ENCODE results near the gene CACNA2D3.

The CACNA2D3 gene

DNA sequence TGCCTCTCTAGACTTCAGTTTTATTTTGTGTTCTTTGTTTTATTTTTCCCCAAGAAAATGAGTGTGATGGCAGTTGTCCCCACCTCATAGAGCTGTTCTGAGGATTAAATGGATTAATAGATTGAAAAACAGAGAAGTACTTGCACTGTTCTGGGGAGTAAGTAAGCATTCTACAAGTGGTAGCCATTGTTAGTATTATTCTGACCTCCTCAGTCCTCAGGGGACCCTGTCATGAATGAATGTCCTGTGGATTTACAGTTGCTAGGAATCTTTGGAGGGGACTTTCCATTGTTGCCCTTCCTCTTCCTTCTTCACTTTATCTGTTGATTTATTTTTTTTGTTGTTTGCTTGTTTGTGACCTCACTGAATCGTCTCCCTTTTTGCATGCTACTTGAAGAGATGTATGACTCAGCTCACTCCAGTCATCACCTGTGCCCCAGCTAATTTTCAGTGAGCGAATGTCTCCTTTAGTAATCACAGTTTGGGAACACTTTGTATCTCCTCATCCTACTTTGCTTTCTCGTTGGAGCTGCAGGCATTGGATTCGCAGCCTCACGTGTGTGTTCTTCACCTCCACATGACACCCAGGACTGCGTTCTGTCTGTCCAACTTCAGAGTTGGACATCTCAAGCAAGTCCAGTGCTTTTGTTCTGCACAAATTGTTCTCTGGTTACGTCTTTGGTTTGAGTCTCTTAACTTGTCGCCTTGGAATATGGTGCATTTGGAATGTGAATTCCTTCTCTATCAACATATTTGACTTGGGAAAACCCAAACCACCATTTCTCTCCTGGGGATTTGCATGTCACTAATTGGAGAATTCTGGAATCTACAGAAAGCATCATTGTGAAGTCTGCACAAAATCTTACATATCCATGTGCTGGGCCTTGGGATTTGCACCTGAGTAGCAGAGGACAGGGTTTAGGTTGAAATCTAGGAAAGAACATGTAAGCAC lies 751.0 kb downstream of the CACNA2D3 start:
- TF ChIP-seq, protein P1, sequence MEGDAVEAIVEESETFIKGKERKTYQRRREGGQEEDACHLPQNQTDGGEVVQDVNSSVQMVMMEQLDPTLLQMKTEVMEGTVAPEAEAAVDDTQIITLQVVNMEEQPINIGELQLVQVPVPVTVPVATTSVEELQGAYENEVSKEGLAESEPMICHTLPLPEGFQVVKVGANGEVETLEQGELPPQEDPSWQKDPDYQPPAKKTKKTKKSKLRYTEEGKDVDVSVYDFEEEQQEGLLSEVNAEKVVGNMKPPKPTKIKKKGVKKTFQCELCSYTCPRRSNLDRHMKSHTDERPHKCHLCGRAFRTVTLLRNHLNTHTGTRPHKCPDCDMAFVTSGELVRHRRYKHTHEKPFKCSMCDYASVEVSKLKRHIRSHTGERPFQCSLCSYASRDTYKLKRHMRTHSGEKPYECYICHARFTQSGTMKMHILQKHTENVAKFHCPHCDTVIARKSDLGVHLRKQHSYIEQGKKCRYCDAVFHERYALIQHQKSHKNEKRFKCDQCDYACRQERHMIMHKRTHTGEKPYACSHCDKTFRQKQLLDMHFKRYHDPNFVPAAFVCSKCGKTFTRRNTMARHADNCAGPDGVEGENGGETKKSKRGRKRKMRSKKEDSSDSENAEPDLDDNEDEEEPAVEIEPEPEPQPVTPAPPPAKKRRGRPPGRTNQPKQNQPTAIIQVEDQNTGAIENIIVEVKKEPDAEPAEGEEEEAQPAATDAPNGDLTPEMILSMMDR (IDR thresholded peaks at IDR 0.05; ENCODE audit: control insufficient read depth, insufficient read depth, low read depth, low read length, missing control alignments) = no peak
- H3K4me3 ChIP-seq (ENCODE audit: control insufficient read depth, low read depth, low read length) = no peak overlapping the region
- no peak for DNase-seq (ENCODE audit: low read depth)

DNA sequence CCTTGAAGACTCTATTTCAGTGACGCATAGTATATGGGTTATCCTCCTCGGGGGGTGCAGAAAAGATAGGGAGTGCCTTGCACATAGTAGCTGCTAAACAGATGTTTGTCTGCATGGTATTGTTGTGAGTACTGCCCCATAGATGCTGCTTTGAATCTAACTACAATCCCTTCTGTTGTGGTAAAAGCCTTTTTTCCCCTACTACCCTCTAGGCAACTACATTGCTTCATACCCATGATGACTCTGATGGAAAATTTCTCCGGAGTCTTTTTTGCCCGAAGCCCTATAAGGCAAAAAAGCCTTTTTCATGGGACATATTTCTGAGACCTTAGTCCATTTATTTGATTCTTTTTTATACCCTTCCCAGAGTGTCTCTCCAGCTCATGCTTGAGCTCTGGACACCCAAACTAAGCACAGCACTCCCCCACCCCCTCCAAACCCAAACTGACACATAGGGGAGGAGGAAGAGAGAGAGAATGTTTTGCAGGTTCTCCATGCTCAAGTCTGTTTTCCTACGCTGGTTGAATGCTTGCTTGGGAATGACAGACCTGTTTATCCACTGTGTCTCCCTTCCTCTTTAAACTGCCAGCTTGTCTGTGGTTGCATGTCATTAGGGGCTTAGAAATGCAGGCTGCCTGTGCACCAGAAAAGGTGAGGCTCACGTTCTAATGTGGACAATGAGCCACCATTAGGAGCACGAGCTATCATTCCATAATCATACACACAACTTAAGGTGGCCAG lies 752.6 kb downstream of the CACNA2D3 start:
- TF ChIP-seq, protein P1 (IDR thresholded peaks at IDR 0.05; ENCODE audit: control insufficient read depth, insufficient read depth, low read depth, low read length, missing control alignments) = no peak
- no peak for DNase-seq (ENCODE audit: low read depth)

DNA sequence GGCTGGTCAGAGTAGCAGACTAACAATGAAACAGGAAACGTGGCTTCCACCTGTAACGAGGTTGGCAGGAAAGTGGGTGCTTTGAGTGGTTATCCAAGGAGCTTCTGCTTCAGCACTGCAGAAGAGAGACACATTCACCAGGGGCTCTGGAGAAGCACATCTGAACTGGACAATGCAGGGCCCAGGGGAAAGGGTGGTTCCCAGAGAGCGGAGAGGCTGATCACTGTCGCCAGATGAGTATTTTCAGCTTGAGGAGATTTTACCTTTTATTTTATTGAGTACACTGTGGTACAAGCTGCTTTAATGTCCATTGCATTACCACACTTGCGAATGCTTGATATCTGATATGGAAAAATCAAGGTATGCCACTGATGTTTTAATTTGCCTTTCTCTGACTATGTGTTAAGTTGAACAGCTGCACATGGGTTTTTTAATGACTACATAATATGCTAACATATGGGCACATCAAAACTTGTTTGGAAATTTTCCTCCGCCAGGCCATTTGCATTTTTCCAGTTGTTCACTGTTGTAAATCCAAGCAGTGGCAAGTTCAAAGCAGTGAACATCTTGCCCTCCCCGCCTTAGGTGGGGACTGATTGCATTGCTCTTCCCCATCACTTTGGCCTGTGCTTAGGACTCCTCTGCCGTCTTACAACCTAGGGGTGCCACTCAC lies 753.4 kb downstream of the CACNA2D3 start:
- no peak overlapping the region for H3K4me3 ChIP-seq (ENCODE audit: control insufficient read depth, low read depth, low read length)
- TF ChIP-seq, protein P1 (IDR thresholded peaks at IDR 0.05; ENCODE audit: control insufficient read depth, insufficient read depth, low read depth, low read length, missing control alignments) = no peak

More for the DNA sequence above, 752.6 kb downstream of the CACNA2D3 start:
- no peak overlapping the region for H3K4me3 ChIP-seq (ENCODE audit: control insufficient read depth, low read depth, low read length)

DNA sequence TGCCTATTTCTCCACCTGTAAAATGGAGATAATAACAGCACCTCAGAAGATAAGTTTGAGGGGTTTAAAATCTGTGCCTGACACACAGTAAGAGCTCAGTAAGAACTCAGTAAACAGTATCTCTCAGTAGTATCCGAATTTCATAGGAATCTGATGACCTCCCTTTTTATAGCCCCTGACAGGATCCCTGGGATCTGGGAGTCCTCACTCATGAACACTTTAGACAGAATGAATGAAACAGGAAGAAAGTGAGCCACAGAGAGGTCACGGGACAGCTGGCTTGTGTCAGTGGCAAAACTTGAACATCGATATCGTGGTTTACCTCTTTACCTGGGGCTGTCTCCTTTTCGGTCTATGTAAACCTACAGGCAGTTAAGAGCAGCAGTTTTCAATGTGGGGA lies 754.3 kb downstream of the CACNA2D3 start:
- no peak overlapping the region for H3K4me3 ChIP-seq (ENCODE audit: control insufficient read depth, low read depth, low read length)
- TF ChIP-seq, protein P1 (IDR thresholded peaks at IDR 0.05; ENCODE audit: control insufficient read depth, insufficient read depth, low read depth, low read length, missing control alignments) = no peak
- no peak for DNase-seq (ENCODE audit: low read depth)

More for the DNA sequence above, 753.4 kb downstream of the CACNA2D3 start:
- DNase-seq (ENCODE audit: low read depth) = no peak

DNA sequence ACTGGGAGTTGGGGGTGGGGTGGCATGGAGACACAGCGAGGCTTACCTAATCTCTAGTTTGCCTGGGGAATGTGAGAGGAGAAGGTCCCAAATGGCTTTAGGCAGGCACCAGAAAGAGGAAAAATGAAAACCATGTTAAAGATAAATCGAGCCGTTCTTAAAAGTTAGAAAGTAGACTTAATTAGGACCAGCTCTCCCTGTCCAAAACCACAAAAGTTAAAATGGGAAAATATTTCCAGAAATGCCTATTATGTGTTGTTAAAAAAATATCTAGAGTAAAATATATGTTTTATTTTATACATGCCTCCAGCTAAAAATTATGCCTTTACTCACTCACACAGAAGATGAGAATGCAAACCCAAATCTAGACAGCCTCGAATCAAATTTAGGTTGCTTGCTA lies 755.4 kb downstream of the CACNA2D3 start:
- TF ChIP-seq, protein P1 (IDR thresholded peaks at IDR 0.05; ENCODE audit: control insufficient read depth, insufficient read depth, low read depth, low read length, missing control alignments) = no peak
- DNase-seq (ENCODE audit: low read depth) = no peak
- no peak overlapping the region for H3K4me3 ChIP-seq (ENCODE audit: control insufficient read depth, low read depth, low read length)

DNA sequence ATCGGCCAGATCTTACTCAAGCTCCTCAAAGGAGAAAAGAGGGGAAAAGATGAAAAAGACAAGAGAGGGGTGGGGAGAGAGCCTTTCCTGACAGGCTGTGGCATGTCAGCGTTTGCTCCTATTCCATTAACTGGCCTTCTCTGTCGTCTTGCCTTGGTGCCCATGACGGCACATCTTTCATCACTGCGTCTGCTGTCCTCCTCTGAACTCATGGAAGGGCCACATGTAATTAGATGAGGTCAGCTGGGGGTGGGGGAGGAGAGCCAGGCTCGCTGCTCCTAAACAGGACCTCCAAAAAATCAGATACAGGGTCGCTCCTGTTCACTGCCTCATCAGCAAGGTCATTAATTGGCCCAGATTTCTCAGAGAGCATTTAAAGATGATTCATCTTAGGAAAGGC lies 755.8 kb downstream of the CACNA2D3 start:
- TF ChIP-seq, protein P1 (IDR thresholded peaks at IDR 0.05; ENCODE audit: control insufficient read depth, insufficient read depth, low read depth, low read length, missing control alignments) = no peak
- no peak overlapping the region for H3K4me3 ChIP-seq (ENCODE audit: control insufficient read depth, low read depth, low read length)
- no peak for DNase-seq (ENCODE audit: low read depth)

Measured in AG09309 (cell line).